KMS-11 (cell line): ENCODE data around the gene NOL4L.

Experiments
- H2AFZ ChIP-seq: fragments of 200-600 bp; sonication (generic); 2 replicates; pipeline ENCODE4 v1.6.1; 2016; ENCODE audit warnings: antibody characterized with exemption, mixed run types, low read depth
- H3K27ac ChIP-seq: fragments of 200-600 bp; sonication (generic); 2 replicates; pipeline ENCODE4 v1.6.1; 2016; ENCODE audit warnings: mild to moderate bottlenecking, mixed run types
- H3K27me3 ChIP-seq: fragments of 200-600 bp; sonication (generic); 2 replicates; pipeline ENCODE4 v1.6.1; 2017; ENCODE audit warnings: mild to moderate bottlenecking, low read depth, mixed run types, moderate library complexity; ENCODE audit not compliant: insufficient read depth
- H3K36me3 ChIP-seq: fragments of 200-600 bp; sonication (generic); 2 replicates; pipeline ENCODE4 v1.6.1; 2017; ENCODE audit warnings: mild to moderate bottlenecking, mixed run types; ENCODE audit not compliant: insufficient read depth
- H3K4me1 ChIP-seq: fragments of 200-600 bp; sonication (generic); 2 replicates; pipeline ENCODE4 v1.6.1; 2016; ENCODE audit warnings: mild to moderate bottlenecking, low read depth, mixed run types; ENCODE audit not compliant: poor library complexity, severe bottlenecking
- H3K4me2 ChIP-seq: fragments of 200-600 bp; sonication (generic); 2 replicates; pipeline ENCODE4 v1.7.0; 2016; ENCODE audit warnings: mild to moderate bottlenecking, mixed run types
- H3K4me3 ChIP-seq: fragments of 200-600 bp; sonication (generic); IDR thresholded peaks from 2 replicates; pipeline ENCODE4 v1.6.1; 2017; ENCODE audit warnings: low read depth, low read length, mixed read lengths; ENCODE audit not compliant: insufficient read depth
- H3K79me2 ChIP-seq: fragments of 200-600 bp; sonication (generic); 2 replicates; pipeline ENCODE4 v1.6.1; 2016; ENCODE audit warnings: low read depth, mixed run types; ENCODE audit not compliant: insufficient read depth
- H3K9ac ChIP-seq: fragments of 200-600 bp; sonication (generic); 2 replicates; pipeline ENCODE4 v1.6.1; 2016; ENCODE audit warnings: mild to moderate bottlenecking, mixed run types
- H4K20me1 ChIP-seq: fragments of 200-600 bp; sonication (generic); 2 replicates; pipeline ENCODE4 v1.6.1; 2016; ENCODE audit warnings: mild to moderate bottlenecking, mixed run types; ENCODE audit not compliant: insufficient read depth
- CTCF ChIP-seq: fragments of 200-600 bp; sonication (generic); conservative IDR thresholded peaks from 2 replicates; pipeline ENCODE4 v1.6.1; 2017; ENCODE audit warnings: low read depth, mild to moderate bottlenecking, antibody characterized with exemption, low read length, moderate library complexity, mixed read lengths

NOL4L gene

GRCh38 chr20:32451340-32451681 is 133.8 kb downstream of the NOL4L start:
- Histone ChIP-seq H3K27ac (no peak overlapping the region), H3K4me3 (no peak overlapping the region), H3K79me2 (no peaks in the 10 kb centered on the region), H3K36me3 (no peaks in the 10 kb centered on the region), H3K4me2 (no peak overlapping the region), H2AFZ (no peak overlapping the region), H3K4me1 (peaks cover 2% of the 10 kb centered on the region), H3K9ac (no peak overlapping the region), H4K20me1 (no peaks in the 10 kb centered on the region; the same call in 1 of the 2 replicates), H3K27me3 (no peaks in the 10 kb centered on the region)
- no peak for TF ChIP-seq CTCF

GRCh38 chr20:32450484-32451061 is 134.6 kb downstream of the NOL4L start:
- H3K27me3 ChIP-seq, result no peaks in the 10 kb centered on the region
- no peaks in the 10 kb centered on the region for H3K79me2 ChIP-seq
- no peak overlapping the region for H3K4me3 ChIP-seq
- H3K4me2 ChIP-seq, result no peak overlapping the region
- no peak for TF ChIP-seq CTCF
- H2AFZ ChIP-seq, result no peak overlapping the region
- H3K4me1 ChIP-seq, result no peaks in the 10 kb centered on the region
- no peaks in the 10 kb centered on the region for H3K36me3 ChIP-seq
- no peak overlapping the region for H3K9ac ChIP-seq
- no peak overlapping the region for H3K27ac ChIP-seq
- no peaks in the 10 kb centered on the region; the same call in 1 of the 2 replicates for H4K20me1 ChIP-seq

- Histone ChIP-seq H3K27me3 (no peaks in the 10 kb centered on the region), H3K4me3 (no peak overlapping the region), H3K36me3 (no peaks in the 10 kb centered on the region), H2AFZ (no peak overlapping the region), H3K4me2 (no peak overlapping the region), H3K9ac (no peak overlapping the region), H4K20me1 (no peaks in the 10 kb centered on the region; the same call in 1 of the 2 replicates), H3K27ac (no peak overlapping the region), H3K4me1 (no peaks in the 10 kb centered on the region), H3K79me2 (no peaks in the 10 kb centered on the region)
- TF ChIP-seq CTCF, result no peak
Measured at GRCh38 chr20:32449890-32450401, 135.2 kb downstream of the NOL4L start.

DNA sequence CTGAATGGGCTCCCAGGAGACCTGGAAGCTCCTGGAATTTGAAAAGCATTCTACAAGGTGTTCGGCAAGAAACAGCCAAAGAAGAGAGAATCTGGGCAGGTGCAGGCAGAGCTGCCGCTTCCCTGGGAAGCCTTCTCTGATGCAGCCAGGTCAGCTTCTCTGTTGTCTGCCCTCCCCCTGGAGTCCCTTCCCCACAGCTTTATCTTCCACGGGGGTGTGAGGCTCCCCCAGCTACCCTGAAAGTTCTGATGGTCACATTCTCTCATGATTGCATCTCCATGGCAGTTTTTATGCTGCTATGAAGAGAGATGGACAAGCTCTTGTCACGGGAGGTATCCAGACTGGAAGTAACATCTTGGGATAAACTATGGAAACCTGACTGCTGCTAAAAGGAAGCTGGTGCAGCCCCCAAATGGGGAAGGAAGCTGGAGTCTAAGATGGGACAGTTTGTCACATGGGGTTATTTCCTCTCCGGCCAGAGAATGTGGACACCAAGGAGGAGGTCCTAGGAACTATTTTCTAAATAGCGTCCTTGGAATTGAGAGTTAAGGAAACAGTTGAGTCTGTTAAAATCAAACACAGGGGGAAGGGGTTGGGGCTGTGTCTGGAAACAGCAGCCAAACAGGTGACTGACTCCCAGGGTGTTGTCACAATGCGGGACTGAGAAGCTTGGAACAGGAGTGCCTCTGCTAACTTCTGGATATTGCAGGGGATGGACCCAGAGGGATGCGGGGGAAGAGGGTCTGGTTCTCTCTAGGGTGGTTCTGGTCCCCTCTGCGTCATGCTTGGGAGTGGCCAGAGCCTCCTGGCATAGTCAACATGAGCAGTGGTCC is 135.9 kb downstream of the NOL4L start:
- Histone ChIP-seq H3K4me3 (no peak overlapping the region), H3K4me1 (no peaks in the 10 kb centered on the region), H3K27me3 (no peaks in the 10 kb centered on the region), H3K27ac (no peak overlapping the region), H3K79me2 (no peaks in the 10 kb centered on the region), H3K9ac (no peak overlapping the region), H3K4me2 (no peak overlapping the region), H3K36me3 (no peaks in the 10 kb centered on the region), H4K20me1 (no peaks in the 10 kb centered on the region; the same call in 1 of the 2 replicates), H2AFZ (no peak overlapping the region)
- no peak for TF ChIP-seq CTCF
